ENCODE results near the gene FH. TPM values are rescaled to one million over a fixed set of nuclear protein-coding genes. Genes with fewer than 3 reads are reported as not detected.

FH gene
- total RNA-seq, 2 donors from 2014 or later, result 132 to 138 TPM

DNA sequence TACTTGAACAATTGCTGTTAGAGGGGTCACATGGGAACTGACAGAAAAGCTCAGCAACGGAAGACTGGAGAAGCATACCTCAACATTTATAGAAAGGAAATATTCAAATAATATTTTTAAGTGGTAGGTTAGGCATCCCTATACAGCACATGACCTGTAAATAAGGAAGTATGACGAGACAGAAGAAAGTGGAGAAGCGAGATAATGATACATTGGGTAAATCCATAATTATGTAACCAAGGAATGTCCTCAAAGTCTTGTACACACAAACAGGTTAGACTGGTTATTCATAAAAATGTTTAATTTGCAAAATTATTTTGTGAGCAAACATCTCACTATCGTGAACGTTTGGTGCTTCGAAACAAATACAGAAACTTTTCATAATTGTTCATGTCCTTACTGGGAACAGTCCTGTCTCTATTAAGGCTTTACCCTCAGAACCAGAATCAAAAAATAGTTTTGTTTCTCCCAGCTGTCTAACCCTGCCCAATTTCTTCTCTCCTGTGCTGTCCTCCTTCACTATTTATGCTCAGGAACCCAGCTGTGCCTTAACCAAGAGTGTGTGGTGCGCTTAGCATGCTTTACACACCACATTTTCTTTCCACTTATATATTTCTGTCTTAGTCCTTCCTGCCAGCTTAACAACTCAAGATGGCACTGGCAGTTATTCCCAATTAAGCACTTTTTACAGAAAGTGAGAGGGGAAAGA is 22.8 kb upstream of the FH start:
- Histone ChIP-seq H3K9me3 (no peaks in the 10 kb centered on the region), H3K36me3 (no peaks in the 10 kb centered on the region), H3K4me3 (no peak overlapping the region), H3K9ac (ENCODE audit: low read depth in 2 of 2, low read length in 2 of 2) (no peak overlapping the region), H3K4me1 (no peaks in the 10 kb centered on the region), H3K27me3 (no peaks in the 10 kb centered on the region), H3K27ac (no peak overlapping the region)
- intact Hi-C loops (cut with DNase I), result no loop called here
- DNase-seq, result no peak
- TF ChIP-seq, protein P1, sequence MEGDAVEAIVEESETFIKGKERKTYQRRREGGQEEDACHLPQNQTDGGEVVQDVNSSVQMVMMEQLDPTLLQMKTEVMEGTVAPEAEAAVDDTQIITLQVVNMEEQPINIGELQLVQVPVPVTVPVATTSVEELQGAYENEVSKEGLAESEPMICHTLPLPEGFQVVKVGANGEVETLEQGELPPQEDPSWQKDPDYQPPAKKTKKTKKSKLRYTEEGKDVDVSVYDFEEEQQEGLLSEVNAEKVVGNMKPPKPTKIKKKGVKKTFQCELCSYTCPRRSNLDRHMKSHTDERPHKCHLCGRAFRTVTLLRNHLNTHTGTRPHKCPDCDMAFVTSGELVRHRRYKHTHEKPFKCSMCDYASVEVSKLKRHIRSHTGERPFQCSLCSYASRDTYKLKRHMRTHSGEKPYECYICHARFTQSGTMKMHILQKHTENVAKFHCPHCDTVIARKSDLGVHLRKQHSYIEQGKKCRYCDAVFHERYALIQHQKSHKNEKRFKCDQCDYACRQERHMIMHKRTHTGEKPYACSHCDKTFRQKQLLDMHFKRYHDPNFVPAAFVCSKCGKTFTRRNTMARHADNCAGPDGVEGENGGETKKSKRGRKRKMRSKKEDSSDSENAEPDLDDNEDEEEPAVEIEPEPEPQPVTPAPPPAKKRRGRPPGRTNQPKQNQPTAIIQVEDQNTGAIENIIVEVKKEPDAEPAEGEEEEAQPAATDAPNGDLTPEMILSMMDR (IDR thresholded peaks at IDR 0.05), result no peak

DNA sequence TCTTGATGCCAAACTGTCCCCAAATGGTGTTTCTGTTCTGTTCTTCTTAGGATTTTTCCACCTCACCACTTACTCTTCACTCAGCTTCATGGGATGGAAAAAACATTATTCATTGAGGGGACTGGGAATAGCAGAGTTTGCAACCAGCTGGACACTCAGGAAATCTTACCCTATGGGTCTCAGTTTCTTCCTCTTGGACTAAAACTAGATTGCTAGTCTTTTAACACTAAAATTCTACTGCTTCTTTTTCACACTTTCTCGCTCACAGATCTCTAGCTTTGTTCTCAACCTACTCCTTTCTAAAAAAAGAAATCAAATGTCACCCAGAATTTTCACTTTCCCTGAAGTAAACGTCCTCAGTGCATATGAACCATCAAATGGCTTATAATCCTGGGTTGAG is 17.4 kb upstream of the FH start:
- Histone ChIP-seq H3K9ac (ENCODE audit: low read depth in 2 of 2, low read length in 2 of 2) (no peak overlapping the region), H3K9me3 (no peaks in the 10 kb centered on the region), H3K27ac (no peak overlapping the region), H3K4me1 (no peaks in the 10 kb centered on the region), H3K36me3 (no peaks in the 10 kb centered on the region), H3K27me3 (no peaks in the 10 kb centered on the region), H3K4me3 (no peak overlapping the region)
- intact Hi-C loops (cut with DNase I), result no loop called here
- TF ChIP-seq, protein P1 (IDR thresholded peaks at IDR 0.05), result no peak
- no peak for DNase-seq

DNA sequence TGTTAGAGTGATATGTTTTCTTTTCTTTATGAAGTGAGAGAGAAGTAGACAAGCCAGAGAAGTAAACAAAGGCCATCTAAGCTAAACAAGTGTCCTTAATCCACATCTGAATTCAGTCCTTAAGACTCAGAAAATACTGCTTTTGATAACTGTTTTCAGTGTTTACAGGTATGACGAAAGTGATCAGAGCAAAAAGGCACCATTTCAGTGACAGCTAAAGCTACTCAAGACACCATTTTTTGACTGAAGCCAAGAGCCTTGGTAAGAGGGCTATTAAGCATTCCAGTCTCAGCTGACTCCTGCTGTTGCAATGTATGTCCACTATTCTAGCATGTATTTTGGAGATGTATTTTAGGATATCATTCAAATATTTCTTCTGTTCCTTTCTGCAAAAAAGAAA is 16.7 kb upstream of the FH start:
- no peak overlapping the region for H3K27ac ChIP-seq
- no peak overlapping the region for H3K9ac ChIP-seq (ENCODE audit: low read depth in 2 of 2, low read length in 2 of 2)
- H3K4me3 ChIP-seq, result no peak overlapping the region
- TF ChIP-seq, protein P1 (IDR thresholded peaks at IDR 0.05), result no peak
- no peaks in the 10 kb centered on the region for H3K36me3 ChIP-seq
- no peaks in the 10 kb centered on the region for H3K4me1 ChIP-seq
- no peak for DNase-seq
- no peaks in the 10 kb centered on the region for H3K27me3 ChIP-seq
- intact Hi-C loops (cut with DNase I), result no loop called here
- H3K9me3 ChIP-seq, result no peaks in the 10 kb centered on the region

DNA sequence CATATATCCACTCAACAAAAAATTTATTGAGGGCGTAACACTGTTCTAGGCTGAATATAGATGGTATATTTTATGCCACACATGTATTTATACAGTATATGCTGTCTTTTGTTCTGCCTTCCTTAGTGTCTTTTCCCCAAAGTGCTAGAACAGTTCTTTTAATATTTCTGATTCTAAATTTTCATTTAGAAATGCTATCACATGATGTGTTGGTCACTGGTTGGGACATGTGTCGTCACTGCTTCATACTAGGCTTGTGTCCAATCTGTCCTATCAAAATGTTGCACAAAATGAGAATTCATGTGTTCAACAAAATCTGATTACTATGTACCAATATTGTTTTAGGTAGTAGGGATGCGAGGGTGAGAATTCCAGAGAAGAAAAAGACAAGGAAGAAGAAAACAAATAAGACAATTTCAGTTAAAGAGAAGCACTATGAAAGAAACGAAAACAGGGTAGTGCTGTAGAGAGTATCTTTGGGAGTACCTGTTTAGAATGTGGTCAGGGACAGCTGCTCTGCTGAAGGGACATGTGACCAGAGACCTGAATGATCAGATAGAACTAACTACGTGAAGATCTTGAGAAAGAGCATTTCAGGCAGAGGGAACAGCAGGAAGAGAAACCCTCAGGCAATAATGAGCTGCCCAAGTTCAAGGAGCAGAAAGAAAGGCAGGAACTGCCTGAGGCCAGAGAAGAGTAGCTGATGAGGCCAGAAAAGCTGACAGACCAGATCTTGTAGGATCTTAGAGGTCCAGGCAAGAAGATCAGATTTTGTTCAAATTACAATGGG is 14.0 kb upstream of the FH start:
- Histone ChIP-seq H3K4me3 (no peak overlapping the region), H3K9ac (ENCODE audit: low read depth in 2 of 2, low read length in 2 of 2) (no peak overlapping the region)

DNA sequence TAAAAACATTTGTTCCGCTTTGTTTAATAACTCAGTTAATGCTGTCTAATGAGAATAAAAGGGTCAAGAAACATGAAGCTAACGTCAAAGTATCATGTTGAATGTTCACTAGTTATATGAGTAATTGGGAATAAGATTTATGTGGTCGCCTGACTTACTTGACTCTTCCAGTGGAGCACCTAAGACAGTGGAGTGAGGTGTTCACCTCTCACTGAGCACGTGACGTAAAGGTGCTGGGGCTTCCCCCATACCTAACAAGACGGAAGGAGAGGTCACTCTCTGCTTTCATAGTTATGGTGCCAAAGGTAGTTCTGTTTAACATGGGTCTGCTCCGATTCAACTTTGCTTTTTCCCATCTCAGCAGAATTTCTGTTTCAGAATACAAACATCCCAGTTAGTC is 13.3 kb upstream of the FH start:
- no peaks in the 10 kb centered on the region for H3K9me3 ChIP-seq
- H3K9ac ChIP-seq (ENCODE audit: low read depth in 2 of 2, low read length in 2 of 2), result no peak overlapping the region
- TF ChIP-seq, protein P1 (IDR thresholded peaks at IDR 0.05), result no peak
- no peak for DNase-seq
- no peaks in the 10 kb centered on the region for H3K36me3 ChIP-seq
- intact Hi-C loops (cut with DNase I), result loop anchor here (5.0 kb wide), 1 partner anchor 304 kb away; no protein-coding TSS in a partner anchor
- H3K4me3 ChIP-seq, result no peak overlapping the region
- H3K27me3 ChIP-seq, result no peaks in the 10 kb centered on the region
- H3K4me1 ChIP-seq, result no peaks in the 10 kb centered on the region
- peak overlapping the region; percentile 3 for H3K27ac ChIP-seq

More for the DNA sequence above, 14.0 kb upstream of the FH start:
- Histone ChIP-seq H3K36me3 (no peaks in the 10 kb centered on the region), H3K27me3 (no peaks in the 10 kb centered on the region), H3K27ac (peak overlapping the region; percentile 3), H3K4me1 (no peaks in the 10 kb centered on the region), H3K9me3 (no peaks in the 10 kb centered on the region)
- TF ChIP-seq, protein P1 (IDR thresholded peaks at IDR 0.05), result no peak
- DNase-seq, result no peak
- intact Hi-C loops (cut with DNase I), result loop anchor here (5.0 kb wide), 1 partner anchor 304 kb away; no protein-coding TSS in a partner anchor
